Epithelial cell of prostate (primary cell): ENCODE measurements around the gene ROMO1.
A peak's percentile ranks its signal among the peaks of the same experiment; 100 is the strongest.

Experiments
- DNase-seq: peaks from one replicate; pipeline ENCODE4 v3.0.0-alpha.2; 2011; ENCODE audit warnings: low read depth, low spot score
- H3K27ac ChIP-seq: fragments of 450-650 bp; 2 replicates; pipeline ENCODE4 v1.5.1; 2017; ENCODE audit warnings: mild to moderate bottlenecking

Gene ROMO1

GRCh38 chr20:35729283-35729807, 30.1 kb downstream of the ROMO1 start:
- H3K27ac ChIP-seq, result no peak overlapping the region
- DNase-seq, result no peak

- H3K27ac ChIP-seq, result no peak overlapping the region
- DNase-seq, result no peak
Measured at GRCh38 chr20:35729836-35730582, 30.8 kb downstream of the ROMO1 start.

- no peak for DNase-seq
- no peak overlapping the region for H3K27ac ChIP-seq
Measured at GRCh38 chr20:35730583-35731468, 31.6 kb downstream of the ROMO1 start.

DNA sequence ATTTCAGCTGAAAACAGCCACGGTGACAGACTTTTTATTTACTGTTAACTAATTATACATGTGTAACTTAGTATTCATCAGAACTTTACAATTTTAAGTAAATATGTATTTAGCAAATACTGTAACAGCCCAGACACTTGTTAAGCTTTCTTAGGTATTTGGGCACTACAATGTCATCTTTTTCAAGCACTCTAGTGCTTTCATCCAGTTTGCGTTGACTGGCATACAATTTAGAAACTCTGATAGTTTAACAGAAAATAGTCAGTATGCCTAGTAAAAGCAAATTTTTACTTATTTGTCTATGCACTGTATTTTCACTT, 32.2 kb downstream of the ROMO1 start:
- DNase-seq, result no peak
- H3K27ac ChIP-seq, result no peak overlapping the region

GRCh38 chr20:35731862-35732643, 32.8 kb downstream of the ROMO1 start:
- no peak overlapping the region for H3K27ac ChIP-seq
- no peak for DNase-seq

GRCh38 chr20:35732644-35732982, 33.4 kb downstream of the ROMO1 start:
- H3K27ac ChIP-seq, result no peak overlapping the region
- no peak for DNase-seq

DNA sequence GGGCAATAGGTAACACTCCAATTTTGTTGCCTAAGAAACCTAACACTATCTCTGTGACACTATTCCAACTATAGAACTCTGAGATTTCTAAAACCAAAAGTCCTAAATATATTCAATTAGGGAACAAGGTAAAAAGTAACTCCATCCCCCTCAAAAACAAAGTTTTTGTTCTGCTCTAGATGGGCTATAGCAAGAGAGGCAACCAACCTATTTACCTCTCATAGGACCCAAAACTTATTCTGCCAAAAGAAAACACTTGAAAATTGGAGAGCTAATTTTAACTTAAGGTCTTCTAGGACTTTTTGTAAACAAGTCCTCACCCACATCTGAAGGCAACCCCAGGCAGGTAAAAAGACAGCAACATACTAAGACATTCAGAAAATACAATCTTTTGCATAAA, 35.2 kb downstream of the ROMO1 start:
- no peak for DNase-seq
- H3K27ac ChIP-seq, result no peak overlapping the region

DNA sequence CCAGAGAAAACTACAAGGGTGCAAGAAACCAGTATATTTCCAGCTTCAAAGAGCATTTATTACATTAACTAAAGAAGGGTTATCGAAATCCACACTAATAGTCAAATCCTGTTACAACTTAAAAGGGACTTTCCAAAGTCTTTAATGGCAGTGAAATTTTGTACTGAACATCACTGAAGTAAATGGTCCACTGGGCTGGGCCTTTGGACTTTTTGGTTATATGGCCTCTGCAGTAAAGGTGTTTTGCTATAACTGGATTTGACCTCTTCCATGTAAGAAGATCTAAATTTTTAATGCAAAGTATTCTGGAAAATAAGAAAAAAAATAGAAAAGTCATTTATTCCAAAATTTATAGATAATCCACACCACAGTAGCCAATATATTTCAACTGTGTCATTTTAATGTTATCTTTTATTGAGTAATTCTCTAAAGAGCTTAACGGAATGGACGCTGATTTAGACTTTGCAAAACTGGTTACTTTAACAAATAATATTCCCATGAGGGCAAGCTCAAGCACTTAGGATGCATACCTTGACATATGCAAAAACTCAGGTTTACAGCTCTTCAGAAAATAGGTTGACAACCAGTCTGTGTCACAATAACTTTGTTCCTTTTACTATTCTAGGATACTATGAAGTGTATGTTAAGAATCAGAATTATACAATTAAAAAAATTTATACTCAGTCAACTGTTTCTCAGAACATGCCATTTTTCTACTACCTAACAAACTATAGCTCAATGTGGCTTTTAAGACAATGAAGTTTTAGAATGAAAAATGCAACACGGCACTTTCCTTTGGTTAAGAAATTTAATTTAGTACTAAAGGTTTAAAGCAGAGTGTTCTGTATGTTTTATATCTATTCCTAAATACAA, 35.8 kb downstream of the ROMO1 start:
- H3K27ac ChIP-seq, result no peak overlapping the region
- no peak for DNase-seq

DNA sequence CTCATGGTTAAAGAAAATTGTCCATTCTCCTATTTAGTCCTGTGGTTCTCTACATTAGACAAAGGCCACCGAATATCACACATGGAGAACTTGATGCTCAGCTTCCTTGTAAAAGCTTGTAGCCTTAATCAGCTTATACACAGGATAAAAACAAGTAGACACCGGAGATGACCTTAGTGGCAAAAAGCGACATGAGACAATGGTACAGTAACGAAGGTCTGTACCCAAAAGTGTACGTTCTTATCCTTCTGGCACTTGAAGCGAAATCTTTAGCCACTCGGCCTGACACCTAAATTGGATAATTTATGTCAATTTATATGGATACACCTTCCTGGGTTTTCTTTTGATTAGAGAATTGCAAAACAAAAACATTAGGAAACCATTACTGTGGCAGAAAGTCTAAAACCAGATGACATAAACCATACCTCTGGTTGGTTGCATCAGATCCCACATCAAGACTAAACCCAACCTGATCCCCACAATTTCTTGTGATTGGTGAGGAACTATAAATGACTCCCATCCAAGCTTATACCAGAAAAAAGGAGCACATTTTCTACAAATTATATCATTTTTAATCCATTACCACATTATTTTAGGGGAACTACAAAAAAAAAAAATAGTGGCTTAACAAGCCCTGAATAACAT, 36.7 kb downstream of the ROMO1 start:
- H3K27ac ChIP-seq, result peak overlapping the region; percentile 43
- DNase-seq, result no peak

DNA sequence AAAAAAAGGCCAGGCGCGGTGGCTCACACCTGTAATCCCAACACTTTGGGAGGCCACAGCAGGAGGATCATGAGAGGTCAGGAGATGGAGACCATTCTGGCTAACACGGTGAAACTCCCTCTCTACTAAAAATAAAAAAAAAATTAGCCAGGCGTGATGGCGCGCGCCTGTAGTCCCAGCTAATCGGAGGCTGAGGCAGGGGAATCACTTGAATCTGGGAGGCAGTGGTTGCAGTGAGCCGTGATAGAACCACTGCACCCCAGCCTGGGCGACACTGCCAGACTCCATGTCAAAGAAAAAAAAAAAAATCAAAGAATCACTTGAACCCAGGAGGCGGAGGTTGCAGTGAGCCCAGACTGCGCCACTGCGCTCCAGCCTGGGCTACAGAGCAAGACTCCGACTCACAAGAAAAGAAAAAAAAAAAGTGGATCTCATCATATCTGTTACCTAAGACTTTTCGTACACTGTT, 38.7 kb downstream of the ROMO1 start:
- H3K27ac ChIP-seq, result no peak overlapping the region
- no peak for DNase-seq

DNA sequence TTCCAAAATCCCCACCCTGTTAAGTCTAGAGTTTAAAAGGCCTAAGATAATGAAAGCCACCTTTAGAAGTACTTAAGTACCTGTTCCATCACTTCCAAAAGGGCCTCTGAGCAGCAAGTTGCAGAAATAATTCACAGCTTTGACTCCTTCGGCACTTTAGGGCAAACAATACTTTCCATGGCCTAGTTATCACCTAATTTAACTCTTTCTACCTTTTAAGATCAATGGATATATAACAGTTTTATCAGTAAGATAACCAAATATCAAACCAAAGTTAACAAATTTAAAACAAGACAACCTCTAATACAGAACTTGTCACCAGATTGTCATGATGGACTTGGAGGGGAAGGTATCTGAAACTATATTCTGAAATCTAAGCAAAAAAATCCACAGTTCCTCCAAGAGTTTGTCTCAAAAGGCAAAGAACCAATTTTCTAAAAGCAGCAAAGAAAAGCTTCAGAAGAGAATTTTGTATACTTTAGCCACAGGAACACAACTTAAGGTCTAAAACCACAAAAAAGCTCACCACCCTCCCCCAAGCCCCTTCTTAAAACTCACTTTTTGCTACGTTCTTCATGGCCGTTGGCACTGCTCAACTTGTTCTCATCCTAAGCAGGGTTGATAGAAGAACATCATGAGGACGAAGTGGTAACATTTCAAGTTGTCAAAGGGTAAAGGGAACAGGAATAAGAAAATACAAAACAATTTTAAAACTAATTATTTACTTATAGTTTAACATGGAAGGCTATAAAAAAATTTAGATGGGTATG, 39.4 kb downstream of the ROMO1 start:
- DNase-seq, result no peak
- H3K27ac ChIP-seq, result peak overlapping the region; percentile 96

DNA sequence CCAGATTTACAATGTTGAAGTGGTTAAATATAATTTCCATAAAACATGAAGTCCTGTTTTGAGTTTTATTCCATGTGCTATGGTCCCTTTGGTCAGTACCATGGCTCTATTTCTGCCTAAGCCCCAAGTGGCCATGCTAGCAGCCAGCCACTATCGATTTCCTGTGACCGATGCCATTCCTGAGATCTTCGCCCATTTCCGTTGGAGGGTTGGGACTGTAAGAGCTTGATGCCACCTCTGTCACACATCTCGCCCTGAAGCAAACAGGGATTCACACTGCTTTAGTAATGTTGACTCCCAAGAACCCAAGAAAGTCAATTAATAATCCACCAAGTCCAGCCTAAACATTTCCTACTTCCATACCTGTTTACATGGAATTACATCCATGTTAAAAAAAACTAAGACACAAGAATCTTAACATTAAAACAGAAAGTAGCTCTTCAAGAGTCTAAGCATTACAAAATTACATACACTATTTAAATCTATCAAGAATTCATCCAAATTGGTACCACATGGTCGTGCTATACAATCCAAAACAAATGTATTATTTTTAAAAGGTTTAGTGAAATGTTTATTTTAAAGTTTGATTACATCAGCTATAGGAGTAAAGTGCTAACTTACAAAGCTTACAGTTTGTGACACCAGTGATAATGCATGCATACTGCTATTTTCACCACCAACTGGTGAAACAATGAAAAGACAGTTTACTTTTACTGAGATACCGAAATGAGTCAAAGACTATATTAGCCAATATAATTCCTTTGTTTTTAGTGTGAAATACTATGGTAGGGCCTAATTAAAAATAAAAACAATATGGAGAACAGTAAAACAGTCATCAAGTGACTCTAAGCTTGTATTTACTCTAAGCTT, 40.3 kb downstream of the ROMO1 start:
- H3K27ac ChIP-seq, result peak overlapping the region; percentile 96
- no peak for DNase-seq

DNA sequence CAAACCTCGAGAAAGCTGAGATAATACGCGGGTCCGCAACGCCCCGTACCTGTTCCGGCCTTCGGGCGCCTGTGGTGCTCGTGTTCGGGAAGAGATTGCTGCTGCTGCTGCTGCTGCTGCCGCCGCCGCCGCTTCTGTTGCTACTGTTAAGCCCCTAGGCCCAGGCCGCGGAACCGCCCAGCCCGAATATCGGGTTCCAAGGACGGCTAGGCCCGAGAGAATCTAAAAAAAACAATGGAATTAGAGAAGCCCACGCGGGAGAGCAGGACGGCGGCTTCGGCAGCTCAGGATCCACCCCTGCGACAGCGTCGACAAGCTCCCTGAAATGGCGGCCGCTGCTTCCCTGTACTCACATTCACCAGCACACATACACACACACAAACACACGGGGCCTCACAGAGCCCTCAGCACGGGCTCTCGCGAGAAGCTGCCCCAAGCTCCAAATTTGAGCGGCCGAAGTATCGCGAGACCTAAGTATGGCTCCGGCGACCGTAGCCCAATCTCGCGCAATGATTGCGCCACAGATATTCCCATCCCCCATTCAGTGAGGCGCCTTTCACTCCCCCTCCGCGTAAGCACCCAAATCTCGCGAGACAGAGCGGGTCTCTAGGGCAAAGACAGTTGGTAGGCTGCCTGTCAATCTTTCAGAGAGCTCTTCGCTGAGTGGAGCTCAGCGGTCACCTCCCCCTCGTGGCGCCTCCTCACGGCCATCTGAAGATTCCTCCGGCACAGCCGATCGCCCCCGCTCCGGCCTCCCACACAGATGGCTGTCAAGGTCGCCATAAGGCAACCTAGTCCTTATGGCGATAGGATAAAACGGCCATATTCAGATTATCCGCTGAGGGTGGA, 42.9 kb downstream of the ROMO1 start, which contains the start of gene RBM39:
Gene RBM39, minus strand, starts transcription at position 369 of the 849 bp plus-strand sequence. CDS start 1,386 bp downstream, outside the sequence.
- DNase-seq, result peak; percentile 99
- H3K27ac ChIP-seq, result peak within 1 kb of the TSS; percentile 96

DNA sequence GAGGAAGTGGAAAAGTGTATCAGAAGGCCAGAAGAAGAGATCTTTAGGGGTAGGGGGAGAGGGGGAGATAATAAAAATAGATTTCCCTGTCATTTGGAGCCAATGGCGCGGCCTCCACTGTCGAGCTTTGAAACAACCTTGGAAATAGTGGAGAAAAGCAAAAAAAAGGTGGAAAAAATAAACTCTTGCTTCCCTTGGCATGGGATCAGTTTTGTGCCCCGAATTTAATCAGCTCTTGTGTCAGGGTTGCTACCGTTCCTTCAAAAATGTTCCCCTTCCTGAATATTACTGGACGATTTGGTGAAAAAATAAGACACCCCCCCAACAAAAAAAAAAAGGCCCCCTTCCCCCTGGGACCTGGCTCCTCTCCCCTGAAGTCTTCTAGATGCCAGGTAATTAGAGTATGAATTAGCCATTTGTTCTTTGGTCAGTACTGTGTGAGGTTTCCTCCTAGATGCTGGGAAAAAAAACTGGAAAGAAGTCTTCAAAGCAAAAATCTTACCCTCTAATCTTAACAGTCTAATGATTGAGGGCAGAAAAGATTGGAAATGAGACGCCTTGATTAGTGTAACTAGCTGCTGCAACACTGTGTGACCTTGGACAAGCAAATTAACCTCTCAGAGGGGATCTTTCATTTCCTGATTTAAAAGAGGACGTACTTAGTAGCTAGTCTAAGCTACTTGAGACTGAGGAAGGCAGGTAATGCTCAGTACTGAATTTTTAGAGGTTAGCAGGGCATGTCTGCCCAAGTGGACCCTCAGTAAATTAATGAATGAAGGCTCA, 43.7 kb downstream of the ROMO1 start:
- DNase-seq, result no peak
- H3K27ac ChIP-seq, result peak overlapping the region; percentile 96

DNA sequence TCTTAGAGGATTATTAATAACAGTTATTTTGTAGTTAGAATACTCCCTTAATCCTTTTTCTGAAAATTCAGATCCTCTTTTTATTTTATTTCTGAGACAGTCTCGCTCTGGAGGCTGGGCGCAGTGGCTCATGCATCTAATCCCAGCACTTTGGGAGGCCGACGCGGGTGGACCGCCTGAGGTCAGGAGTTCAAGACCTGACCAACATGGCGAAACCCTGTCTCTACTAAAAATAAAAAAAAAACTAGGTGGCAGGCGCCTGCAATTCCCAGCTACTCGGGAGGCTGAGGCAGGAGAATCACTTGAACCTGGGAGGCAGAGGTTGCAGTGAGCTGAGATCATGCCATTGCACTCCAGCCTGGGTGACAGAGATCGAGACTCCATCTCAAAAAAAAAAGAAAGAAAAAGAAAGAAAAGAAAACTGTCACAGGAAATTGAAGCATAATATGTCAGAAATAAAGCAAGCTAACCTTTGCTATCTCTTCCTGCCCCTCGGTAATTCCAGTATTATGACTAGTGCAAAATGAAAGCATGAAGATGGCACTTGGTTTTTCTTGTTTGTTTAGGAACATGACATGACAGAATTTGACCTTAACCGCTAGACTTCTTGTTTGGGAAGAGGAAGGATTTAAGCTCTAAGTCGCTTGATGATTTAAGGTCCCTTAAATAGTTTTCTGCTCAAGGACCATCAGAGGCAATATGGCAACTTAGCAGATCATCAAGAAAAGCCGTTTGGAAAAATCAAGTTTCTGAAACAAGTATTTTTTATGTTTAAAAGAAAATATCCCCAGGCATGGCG, 44.7 kb downstream of the ROMO1 start:
- H3K27ac ChIP-seq, result peak overlapping the region; percentile 96
- no peak for DNase-seq
